Mucosa of descending colon (tissue), 3 donors: Measurements from ENCODE around the gene CRADD. TPM values are rescaled to one million over a fixed set of nuclear protein-coding genes. Genes with fewer than 3 reads are reported as not detected.
A peak's percentile ranks its signal among the peaks of the same experiment; 100 is the strongest.

ENCODE experiments used
- ATAC-seq: fragments of 200-7000 bp; cut with Tn5 transposase; one replicate; pipeline ENCODE4 v1.9.1; 2020; ENCODE audit warnings: mild to moderate bottlenecking, moderate library complexity
- DNase-seq, 3 donors: peaks; one replicate each; pipeline ENCODE4 v3.0.0-alpha.2; 2020
- H3K36me3 ChIP-seq: fragments of 200-600 bp; one replicate; pipeline ENCODE4 v1.8.0; 2021; ENCODE audit warnings: low read depth, mild to moderate bottlenecking
- H3K4me1 ChIP-seq: fragments of 200-600 bp; one replicate; pipeline ENCODE4 v1.8.0; 2021; ENCODE audit warnings: low read depth, mild to moderate bottlenecking
- H3K4me3 ChIP-seq: fragments of 200-600 bp; one replicate; pipeline ENCODE4 v1.8.0; 2021; ENCODE audit warnings: mild to moderate bottlenecking
- H3K9me3 ChIP-seq: fragments of 200-600 bp; one replicate; pipeline ENCODE4 v1.8.0; 2021; ENCODE audit warnings: mild to moderate bottlenecking
- intact Hi-C, 2 donors: fragments of 100-400 bp; cut with DNase I in 1 of 2; cut with micrococcal nuclease in 1 of 2; formaldehyde crosslinking; loops; one replicate each; pipeline versions ENCODE4 v1.11.0 to v1.11.1; 2022; cut with DNase I, micrococcal nuclease
- total RNA-seq, 3 donors: library from RNA; stranded (reverse); fragmentation: NEBNext Ultra II Directional in 2 of 3; extraction: Animal tissue kit (Norgen Biotek cat#: 25700) in 2 of 3; gene quantifications; one replicate each; pipeline versions ENCODE4 v1.2.1 to v1.2.4, GENCODE V29; 2021 to 2023
- TF ChIP-seq, protein P1 (sequence below): fragments of 200-600 bp; IDR thresholded peaks from one replicate; pipeline ENCODE4 v1.8.0; 2022; ENCODE audit warnings: antibody characterized with exemption, mild to moderate bottlenecking
- donor health status: DM: no; HTN: no; CAD: no; lungs with moderate emphysema.
- donor health status: DM: no; HTN: no; CAD: no.
- donor health status: DM: no; HTN: yes; CAD: no.

Gene CRADD
- total RNA-seq, 3 donors from 2014 or later: 18.4 to 27.9 (median 22.7) TPM

DNA sequence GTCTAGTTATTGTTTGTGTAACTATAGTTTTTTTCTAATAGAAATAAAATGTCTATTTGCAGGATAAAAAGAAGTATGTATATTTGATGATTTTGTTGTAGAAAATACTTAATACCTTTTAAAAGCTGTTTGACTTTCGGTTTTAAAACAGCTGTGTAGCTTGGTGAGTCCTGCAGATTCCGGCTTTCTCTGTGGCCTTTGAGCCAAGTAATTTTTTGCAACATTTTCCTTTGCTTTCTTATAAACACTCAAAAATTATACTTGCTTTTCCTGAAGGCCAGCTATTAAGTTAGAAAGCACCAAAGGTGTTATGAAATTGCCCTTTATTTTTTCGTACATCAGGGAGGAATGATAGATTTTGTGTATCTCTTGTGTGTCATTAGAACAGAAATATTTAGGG, 63.6 kb downstream of the CRADD start:
- Histone ChIP-seq H3K4me1 (peaks cover 16% of the 10 kb centered on the region), H3K36me3 (no peaks in the 10 kb centered on the region), H3K4me3 (no peak overlapping the region), H3K9me3 (no peaks in the 10 kb centered on the region)
- DNase-seq: no peak
- TF ChIP-seq, protein P1, sequence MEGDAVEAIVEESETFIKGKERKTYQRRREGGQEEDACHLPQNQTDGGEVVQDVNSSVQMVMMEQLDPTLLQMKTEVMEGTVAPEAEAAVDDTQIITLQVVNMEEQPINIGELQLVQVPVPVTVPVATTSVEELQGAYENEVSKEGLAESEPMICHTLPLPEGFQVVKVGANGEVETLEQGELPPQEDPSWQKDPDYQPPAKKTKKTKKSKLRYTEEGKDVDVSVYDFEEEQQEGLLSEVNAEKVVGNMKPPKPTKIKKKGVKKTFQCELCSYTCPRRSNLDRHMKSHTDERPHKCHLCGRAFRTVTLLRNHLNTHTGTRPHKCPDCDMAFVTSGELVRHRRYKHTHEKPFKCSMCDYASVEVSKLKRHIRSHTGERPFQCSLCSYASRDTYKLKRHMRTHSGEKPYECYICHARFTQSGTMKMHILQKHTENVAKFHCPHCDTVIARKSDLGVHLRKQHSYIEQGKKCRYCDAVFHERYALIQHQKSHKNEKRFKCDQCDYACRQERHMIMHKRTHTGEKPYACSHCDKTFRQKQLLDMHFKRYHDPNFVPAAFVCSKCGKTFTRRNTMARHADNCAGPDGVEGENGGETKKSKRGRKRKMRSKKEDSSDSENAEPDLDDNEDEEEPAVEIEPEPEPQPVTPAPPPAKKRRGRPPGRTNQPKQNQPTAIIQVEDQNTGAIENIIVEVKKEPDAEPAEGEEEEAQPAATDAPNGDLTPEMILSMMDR: no peak
- ATAC-seq: no peak
- intact Hi-C loops: loop anchor here (5.0 to 10.0 kb wide), 2 partner anchors 64 to 168 kb away; partner anchors contain the start of gene SOCS2 (in 2 of the 2)

DNA sequence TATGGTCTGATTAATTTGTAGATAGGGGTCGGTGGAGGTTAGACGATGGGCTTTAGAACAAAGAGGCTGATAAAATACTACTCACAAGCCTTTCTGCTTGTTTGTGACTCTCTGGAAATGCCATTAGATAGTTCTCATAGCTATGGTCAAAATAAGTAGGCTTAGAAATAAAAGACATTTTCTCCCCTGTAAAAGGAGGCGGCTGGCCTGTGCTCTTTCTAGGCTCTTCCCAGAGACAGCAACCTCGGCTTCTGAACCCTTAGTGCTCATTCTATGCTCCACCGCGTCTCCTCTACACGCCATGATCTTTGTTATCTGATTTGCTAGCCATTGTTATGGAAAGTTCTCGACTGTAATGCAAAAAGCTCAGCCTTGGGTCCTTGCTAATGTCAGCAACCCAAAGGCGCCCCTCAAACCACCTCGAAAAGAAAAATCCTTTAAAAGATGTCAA, 64.5 kb downstream of the CRADD start:
- DNase-seq: peak in 1 of 3 donors; percentile 38
- ATAC-seq: peak; percentile 45
- Histone ChIP-seq H3K9me3 (no peaks in the 10 kb centered on the region), H3K36me3 (no peaks in the 10 kb centered on the region), H3K4me1 (peaks cover 15% of the 10 kb centered on the region), H3K4me3 (no peak overlapping the region)
- TF ChIP-seq, protein P1: no peak
- intact Hi-C loops: loop anchor here (5.0 to 10.0 kb wide), 2 partner anchors 63 to 169 kb away; partner anchors contain the start of gene SOCS2 (in 2 of the 2)

GRCh38 chr12:93742110-93742934, 65.1 kb downstream of the CRADD start:
- peak overlapping the region; percentile 30 for H3K4me3 ChIP-seq
- TF ChIP-seq, protein P1: no peak
- intact Hi-C loops: loop anchor here (5.0 to 10.0 kb wide), 2 partner anchors 62 to 170 kb away; partner anchors contain the start of gene SOCS2 (in 2 of the 2)
- ATAC-seq (peak; percentile 96), DNase-seq (peak; percentile 72 to 78 (median 75))
- H3K4me1 ChIP-seq: peaks cover 9% of the 10 kb centered on the region
- no peaks in the 10 kb centered on the region for H3K9me3 ChIP-seq
- no peaks in the 10 kb centered on the region for H3K36me3 ChIP-seq

- ATAC-seq (no peak), DNase-seq (no peak)
- TF ChIP-seq, protein P1: no peak
- H3K36me3 ChIP-seq: no peaks in the 10 kb centered on the region
- no peaks in the 10 kb centered on the region for H3K9me3 ChIP-seq
- H3K4me3 ChIP-seq: no peak overlapping the region
- intact Hi-C loops: loop anchor here (5.0 to 10.0 kb wide), 2 partner anchors 61 to 171 kb away; partner anchors contain the start of gene SOCS2 (in 2 of the 2)
- H3K4me1 ChIP-seq: no peaks in the 10 kb centered on the region
These were observed 66.2 kb downstream of the CRADD start for GRCh38 chr12:93743229-93743998.

DNA sequence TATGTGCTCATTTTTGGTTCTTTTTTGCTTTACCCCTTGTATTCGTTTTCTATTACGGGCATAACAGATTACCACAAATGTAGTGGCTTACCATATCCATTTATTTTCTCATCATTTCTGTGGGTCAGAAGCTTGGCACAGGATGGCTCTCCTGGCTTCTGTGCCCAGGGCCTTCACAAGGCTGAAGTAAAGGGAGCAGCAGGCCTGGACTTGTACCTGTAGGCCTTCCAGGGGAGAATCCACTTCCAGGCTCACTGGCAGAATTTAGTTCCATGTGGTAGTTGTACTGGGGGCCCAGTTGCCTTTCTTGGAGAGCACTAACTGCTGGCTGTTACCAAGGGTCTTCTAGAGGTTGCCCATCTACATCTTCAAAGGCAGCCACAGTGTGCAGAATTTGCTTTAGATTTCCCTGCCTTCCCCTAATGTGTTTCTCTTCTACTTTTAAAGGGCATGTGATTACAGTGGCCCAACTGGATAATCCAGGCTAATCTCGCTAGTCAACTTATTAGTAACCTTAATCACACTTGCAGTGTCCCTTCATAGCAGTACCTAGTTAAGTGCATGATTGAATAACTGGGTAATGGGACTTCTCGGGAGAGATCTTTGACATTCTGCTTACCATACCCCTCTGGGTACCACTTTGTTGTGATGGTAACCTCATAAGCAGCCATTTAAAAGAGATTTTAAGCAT, 67.0 kb downstream of the CRADD start:
- intact Hi-C loops: loop anchor here (5.0 to 10.0 kb wide), 2 partner anchors 61 to 172 kb away; partner anchors contain the start of gene SOCS2 (in 2 of the 2)
- Histone ChIP-seq H3K36me3 (no peaks in the 10 kb centered on the region), H3K9me3 (no peaks in the 10 kb centered on the region), H3K4me1 (no peaks in the 10 kb centered on the region), H3K4me3 (no peak overlapping the region)
- no peak for ATAC-seq
- DNase-seq: no peak
- TF ChIP-seq, protein P1: no peak
